IPS-18c (cell line): ENCODE results near the gene L3MBTL1.

Experiments
- H3K4me3 ChIP-seq: 2 replicates; pipeline ENCODE4 v1.7.0; 2013; ENCODE audit warnings: low read depth, mild to moderate bottlenecking, low read length, moderate library complexity; ENCODE audit not compliant: insufficient read depth
- H3K9me3 ChIP-seq: one replicate; pipeline ENCODE4 v1.6.1; 2013; ENCODE audit warnings: mild to moderate bottlenecking, low read length, moderate library complexity; ENCODE audit not compliant: control insufficient read depth, insufficient read depth

L3MBTL1 gene

DNA sequence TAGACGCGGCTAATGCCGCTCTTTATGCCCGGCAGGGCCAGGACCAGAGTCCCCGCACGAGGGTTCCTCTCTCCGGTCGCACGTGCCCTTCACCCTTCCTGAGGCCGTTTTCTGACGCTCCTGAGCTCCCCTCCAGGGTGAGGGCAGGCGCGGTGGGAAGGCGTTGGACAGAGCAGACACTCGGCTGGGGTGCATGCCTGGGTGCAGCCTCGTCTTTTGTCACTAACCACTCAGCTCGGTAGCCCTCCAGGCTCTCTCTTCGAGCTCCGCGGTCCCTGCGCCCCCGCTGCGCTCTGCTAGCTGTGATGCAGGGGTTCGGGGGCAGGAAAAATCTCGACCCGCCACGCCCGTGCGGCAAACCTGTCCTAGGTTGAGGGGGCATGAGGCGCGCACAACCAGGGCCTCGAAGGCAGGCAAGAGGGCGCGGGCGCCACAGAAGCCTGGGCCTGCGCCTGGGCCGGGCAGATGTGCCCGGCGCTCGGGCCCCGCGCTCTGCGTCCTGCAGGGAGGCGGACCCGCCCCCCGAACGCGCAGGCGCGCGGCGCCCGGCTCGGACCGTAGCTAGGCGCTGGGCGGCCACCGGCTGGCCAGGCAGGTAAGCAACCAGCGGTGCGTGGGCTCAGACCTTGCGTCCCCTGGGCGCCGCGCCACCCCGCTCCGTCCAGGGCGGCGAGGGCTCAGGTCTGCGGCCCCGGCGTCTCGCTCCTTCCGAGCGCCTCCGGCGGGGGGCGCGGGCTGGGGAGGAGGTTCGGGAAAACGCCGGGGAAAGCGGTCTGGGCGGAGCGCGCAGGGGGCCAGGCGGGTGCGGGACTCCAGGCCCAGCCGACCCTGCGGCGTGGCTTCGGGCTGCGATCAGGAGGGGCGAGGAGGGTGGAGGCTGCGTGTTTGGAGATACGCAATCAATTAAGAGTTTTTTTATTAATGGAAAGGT is at the start of gene L3MBTL1:
Gene L3MBTL1, plus strand, starts transcription at position 548 of the 931 bp plus-strand sequence. CDS start 5,807 bp downstream, outside the sequence.
- Histone ChIP-seq H3K9me3 (peaks cover 3% of the 10 kb centered on the region), H3K4me3 (peak within 1 kb of the TSS; percentile 80)

DNA sequence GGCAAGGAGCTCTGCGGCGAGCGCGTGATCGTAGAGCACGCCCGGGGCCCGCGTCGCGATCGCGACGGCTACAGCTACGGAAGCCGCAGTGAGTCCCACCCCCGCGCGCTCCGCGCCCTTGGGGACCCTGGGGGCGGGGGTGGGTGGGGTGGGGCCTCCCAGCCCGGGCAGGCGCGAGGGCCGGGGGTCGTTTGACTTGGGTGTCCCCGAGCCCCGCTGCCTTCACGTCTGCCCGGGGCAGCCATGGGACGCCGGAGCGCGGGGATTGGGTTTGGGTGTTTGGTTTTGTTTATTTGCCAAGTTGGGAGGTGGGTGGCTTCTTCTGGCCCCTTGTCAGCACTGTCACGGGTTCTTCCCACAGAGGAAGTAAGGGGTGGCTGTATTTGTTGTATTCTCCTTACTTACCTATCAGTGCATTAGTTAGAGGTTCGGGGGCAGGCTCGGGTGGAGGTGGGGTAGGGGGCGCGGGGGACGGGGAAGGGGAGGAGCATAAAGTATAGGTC is 49.0 kb upstream of the L3MBTL1 start:
- Histone ChIP-seq H3K4me3 (peak overlapping the region; percentile 95), H3K9me3 (no peaks in the 10 kb centered on the region)

DNA sequence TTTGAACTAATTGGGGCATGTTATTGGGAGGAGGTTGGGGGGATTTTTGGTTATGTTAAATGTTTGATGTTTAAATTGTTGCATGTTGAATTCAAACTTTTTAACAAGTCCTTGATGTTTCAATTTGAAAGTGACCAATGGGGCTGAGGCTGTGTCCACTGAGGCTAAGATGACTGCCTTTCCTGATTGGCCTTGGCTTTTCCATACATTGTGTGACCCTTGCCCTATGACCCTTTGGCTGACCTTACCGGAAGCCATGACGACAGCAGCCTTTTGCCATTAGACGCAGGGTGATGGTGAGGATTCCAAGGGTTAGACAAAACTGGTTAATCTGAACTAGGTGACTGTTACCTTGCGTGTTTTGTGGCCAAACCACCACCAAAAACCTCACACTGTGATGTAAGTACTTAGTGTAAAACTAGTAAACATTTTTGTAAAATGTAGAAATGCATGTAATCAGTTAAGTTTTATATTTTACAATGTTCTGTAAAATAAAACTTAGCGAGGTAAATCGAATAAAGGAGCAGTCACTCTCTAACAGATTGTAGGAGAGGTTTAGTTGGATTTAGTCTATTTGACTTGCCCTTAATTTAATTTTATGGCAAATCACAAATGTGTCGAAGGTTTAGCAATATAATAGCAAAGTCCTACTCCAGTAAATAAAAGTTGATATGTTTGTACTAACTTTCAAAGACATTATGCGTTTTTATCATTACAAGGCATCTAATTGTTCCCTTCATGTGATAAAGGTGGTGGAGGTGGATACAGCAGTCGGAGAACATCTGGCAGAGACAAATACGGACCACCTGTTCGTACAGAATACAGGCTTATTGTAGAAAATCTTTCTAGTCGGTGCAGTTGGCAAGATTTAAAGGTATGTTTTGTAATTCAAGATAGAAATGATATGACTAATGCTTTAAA is 48.2 kb upstream of the L3MBTL1 start:
- H3K9me3 ChIP-seq, result no peaks in the 10 kb centered on the region

DNA sequence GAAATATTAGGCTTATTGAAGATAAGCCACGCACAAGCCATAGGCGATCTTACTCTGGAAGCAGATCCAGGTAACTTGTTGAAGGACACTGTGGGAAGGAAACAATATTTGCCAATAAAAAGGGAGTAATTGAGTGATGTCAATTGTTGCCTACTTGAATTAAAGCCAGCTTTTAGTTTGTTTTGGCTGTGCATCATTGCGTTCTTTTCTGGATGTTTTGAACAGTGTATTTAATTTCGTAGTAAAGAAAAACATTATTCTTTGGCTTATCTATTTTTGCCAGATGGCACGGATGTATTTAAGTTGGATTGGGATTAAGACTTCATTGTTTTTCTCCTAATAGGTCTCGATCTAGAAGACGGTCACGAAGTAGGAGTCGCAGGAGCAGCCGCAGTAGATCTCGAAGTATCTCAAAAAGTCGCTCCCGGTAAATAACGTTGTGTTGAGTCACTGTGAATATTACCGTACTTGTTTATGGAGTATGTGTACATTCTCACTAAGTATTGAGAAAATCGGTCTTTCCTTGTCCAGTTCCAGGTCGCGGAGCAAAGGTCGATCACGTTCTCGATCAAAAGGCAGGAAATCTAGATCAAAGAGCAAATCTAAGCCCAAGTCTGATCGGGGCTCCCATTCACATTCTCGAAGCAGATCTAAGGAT is 47.2 kb upstream of the L3MBTL1 start:
- no peak overlapping the region for H3K4me3 ChIP-seq
- H3K9me3 ChIP-seq, result no peaks in the 10 kb centered on the region

More for the DNA sequence above, 48.2 kb upstream of the L3MBTL1 start:
- H3K4me3 ChIP-seq, result peak overlapping the region; percentile 63

DNA sequence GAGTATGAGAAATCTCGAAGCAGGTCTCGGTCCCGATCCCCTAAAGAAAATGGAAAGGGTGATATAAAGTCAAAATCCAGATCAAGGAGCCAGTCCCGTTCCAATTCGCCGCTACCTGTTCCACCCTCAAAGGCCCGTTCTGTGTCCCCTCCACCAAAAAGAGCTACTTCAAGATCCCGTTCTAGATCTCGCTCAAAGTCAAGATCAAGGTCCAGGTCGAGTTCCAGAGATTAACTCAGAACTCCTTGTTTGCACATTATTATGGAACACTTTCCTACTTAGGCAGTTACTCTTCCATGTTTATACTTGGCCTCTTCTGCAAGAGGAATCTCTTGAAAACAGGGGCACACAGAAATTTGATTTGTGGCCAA is 46.7 kb upstream of the L3MBTL1 start:
- no peak overlapping the region for H3K4me3 ChIP-seq
- no peaks in the 10 kb centered on the region for H3K9me3 ChIP-seq

DNA sequence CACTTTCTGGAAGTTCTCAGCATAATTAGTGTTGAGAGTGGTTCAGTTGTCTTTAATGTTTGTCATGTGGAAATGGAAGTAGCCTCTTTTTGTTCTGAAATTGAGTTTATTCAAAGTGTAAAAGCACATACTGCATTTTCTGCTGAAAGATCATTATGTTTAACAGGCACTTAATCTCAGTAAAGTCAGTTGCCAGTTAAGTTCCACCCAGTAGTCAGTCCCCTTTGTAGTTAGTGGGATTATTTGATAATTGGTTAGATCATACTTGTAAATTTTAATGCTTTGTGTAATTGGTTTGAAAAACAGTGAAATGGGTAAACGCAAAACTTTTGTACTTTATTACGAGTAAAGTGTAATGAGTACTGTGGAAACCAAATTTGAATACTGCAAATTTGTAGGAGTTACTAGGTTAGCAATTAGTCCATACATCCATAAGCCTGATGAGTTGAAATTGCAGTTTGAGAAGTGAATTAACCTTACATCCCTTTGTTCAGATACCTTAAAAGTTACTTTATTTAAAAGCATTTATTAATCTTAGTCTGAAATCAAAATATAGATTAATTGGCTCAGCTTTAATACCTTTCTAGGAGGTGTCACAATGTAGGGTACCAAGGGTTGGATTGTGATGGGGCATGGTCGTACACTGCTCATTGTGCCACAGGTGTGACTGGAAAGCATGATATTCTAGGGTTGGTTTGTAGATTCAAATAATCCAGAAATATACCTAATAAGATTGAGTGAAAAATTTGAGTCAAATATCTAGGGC is 45.4 kb upstream of the L3MBTL1 start:
- Histone ChIP-seq H3K9me3 (no peaks in the 10 kb centered on the region), H3K4me3 (no peak overlapping the region)

DNA sequence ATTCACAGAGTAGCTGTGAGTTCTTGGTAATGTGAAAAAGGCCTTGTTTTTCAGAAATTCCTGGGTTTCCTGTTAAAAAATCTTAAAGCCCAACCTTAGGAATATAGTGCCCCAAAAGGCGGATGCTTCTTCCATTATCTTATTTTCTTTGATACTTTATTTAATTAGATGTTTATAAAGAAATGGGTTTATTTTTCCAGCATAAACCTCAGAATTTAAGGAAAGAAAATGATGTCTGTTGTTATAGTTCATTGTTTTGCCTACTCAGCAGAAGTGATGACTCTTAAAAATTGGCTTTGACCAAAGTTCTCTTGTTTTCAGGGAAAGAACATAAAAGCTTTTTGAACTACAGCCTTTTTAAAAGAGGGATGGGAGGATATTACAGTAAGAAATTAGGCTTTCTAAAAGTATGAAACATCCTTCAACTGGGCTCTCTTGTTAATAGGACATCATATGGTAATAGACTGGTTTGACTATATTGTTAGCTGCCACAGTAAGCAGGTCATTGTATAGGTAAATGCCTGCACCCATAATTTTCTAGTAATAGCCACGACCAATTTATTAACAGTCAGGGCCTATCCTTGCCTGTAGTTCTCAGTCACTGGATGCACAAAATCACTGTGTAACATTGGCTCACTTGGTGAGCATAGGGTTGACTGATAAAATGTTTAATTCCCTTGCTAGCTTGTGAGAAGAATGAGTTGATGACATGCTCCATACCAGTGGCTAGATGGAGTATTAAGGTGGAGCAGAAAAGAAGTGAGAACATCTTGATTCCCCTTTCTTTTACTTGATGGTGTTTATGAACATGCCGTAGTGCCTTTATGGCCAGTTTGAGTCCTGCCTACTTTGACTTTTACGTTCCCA is 44.6 kb upstream of the L3MBTL1 start:
- Histone ChIP-seq H3K4me3 (no peak overlapping the region), H3K9me3 (no peaks in the 10 kb centered on the region)

DNA sequence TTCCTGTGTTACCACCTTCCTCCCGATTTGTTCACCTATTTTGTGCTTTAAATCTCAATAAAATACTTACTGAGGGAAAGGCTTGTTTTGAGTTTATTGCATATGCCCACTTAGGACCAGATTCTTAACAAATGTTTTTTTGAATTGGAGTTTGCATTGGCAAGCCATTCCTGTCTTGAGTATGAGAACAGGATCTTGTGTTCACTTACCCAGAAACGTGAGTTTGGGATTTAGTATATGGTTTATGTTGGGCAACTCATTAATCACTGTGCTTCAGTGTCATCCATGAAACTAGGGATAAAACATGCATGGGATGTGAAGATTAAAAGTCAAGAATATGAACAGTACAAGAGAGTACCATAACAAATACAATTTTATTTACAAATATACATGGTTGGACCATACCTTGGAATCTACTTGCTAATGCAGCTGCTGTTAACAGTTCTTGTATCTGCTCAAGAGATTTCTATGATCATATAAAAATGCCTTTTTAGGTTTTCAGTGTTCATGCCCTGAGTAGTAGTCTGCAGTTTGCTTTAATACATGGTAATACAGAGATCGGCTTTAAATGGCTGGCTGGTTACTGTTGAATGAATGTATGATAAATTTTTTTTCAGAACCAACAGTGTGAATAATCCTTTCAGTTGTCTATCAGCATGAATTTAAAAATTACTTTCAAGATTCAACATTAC is 43.8 kb upstream of the L3MBTL1 start:
- Histone ChIP-seq H3K4me3 (no peak overlapping the region), H3K9me3 (no peaks in the 10 kb centered on the region)

DNA sequence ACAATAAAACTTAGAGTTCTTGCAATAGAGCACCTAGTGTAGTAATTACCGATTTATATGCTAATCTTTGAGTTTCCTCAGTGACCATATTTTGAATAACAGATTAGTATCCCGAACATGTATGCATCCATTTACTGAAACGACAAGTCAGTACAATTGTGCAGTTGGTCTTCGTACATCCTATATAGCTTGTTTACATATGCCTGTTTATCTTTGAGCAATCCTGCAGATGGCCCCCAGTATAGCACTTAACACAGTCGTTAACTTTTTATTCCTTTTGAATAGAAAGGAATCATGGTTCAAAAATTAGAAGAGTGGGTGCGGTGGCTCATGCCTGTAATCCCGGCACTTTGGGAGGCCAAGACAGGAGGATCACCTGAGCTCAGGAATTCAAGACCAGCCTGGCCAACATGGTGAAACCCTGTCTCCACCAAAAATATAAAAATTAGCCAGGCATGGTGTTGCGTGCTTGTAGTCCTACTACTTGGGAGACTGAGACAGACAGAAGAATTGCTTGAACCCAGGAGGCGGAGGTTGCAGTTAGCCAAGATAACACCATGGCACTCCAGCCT is 43.2 kb upstream of the L3MBTL1 start:
- Histone ChIP-seq H3K9me3 (no peaks in the 10 kb centered on the region), H3K4me3 (no peak overlapping the region)

DNA sequence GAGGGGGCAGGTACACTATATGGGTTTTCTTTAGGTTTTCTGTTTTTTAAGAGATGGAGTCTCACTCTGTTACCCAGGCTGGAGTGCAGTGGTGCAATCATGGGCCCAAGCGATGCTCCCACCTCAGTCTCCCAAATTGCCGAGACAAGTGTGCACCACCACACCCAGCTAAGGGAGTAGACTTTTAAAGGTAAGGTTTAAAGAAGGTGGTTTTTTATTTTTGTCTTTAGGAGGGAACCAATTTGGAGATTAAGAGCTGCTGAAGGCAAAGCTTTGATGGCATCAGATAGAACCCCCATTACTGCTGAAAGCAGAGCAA is 41.9 kb upstream of the L3MBTL1 start:
- no peak overlapping the region for H3K4me3 ChIP-seq

DNA sequence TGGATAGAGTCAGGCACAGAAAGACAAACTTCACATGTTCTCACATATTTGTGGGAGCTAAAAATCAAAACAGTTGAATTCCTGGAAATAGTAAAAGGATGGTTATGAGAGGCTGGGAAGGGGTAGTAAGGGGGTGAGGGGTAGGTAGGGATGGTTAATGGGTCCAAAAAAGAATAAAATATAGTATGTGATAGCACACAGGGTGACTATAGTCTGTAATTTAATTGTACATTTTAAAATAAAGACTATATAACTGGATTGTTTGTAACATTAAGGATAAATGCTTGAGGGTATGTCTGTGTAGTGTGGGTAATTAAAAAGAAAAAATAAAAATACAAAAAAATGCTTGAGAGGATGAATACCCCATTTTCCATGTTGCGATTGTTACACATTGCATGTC is 39.9 kb upstream of the L3MBTL1 start:
- no peak overlapping the region for H3K4me3 ChIP-seq
- no peaks in the 10 kb centered on the region for H3K9me3 ChIP-seq

More for the DNA sequence above, 41.9 kb upstream of the L3MBTL1 start:
- no peaks in the 10 kb centered on the region for H3K9me3 ChIP-seq

DNA sequence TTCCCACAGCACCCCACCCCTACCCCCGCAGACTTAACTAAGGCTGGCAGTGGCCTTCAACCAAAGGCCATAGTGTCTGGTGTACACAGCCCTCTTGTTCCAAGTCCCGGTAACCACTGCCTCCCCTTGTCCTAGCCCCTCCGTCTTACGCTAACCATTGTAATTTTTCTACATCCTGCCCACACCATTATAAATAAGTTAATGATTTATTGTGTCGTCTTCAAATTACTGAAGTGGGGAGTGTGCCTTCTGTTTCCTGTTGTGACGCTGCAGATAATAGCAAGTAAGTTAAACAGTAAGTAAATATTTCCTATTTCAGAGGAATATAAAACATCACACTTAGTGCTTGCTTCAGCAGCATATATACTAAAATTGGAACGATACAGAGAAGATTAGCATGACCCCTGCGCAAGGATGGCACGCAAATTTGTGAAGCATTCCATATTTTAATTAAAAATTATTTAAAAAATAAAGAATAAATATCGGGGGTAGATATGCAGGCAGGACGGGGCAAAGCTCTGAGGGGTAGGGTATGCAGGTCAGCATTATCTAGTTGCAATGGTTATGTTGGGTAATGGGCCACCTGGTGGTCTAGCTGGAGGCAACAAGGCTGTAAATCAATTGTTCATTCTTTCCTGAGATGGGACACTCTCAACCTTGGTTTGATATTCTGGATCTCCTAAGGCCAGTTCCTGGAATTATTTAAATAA is 34.7 kb upstream of the L3MBTL1 start:
- Histone ChIP-seq H3K4me3 (no peak overlapping the region), H3K9me3 (no peaks in the 10 kb centered on the region)

DNA sequence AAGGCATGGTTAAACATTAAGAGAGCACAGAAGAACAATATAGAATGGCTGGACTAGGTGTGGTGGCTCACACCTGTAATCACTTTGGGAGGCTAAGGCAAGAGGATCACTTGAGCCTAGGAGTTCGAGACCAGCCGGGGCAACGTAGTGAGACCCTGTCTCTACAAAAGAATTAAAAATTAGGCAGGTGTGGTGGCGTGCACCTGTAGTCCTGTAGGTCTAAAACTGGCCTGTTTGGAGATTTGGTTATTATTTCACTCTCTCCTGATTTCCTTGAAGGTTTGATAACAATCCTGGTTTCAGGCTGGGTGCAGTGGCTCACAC is 34.2 kb upstream of the L3MBTL1 start:
- no peaks in the 10 kb centered on the region for H3K9me3 ChIP-seq
- no peak overlapping the region for H3K4me3 ChIP-seq

DNA sequence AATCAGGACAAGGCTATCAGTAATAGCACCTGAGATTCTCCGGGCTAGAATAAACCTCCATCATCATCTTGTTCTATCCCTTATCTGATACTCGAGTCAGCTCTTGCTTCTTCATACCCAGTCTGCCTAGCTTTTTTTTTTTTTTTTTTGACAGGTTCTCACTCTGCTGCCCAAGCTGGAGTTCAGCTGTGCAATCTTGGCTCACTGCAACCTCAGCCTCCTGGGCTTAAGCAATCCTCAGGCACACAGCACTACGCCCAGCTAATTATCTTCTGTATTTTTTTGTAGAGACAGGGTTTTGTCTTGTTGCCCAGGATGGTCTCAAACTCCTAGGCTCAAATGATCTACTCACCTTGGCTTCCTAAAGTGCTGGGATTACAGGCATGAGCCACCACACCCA is 30.3 kb upstream of the L3MBTL1 start:
- no peak overlapping the region for H3K4me3 ChIP-seq
- no peaks in the 10 kb centered on the region for H3K9me3 ChIP-seq

DNA sequence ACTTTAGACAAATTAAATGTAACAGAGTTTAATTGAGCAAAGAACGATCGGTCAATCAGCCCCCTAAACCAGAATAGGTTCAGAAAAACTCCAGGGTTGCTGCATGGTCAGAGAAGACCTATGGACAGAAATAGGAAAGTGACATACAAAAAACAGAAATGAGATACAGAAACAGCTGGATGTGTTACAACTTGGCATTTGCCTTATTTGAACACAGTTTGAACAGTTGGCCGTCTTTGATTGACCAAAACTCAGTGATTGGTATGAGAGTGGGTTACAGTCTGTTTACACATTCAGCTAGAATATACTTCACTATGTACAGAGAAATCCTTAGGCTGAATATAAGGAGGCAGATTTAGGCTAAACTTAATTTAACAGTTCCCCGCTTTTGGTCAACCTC is 29.9 kb upstream of the L3MBTL1 start:
- H3K4me3 ChIP-seq, result no peak overlapping the region
- H3K9me3 ChIP-seq, result no peaks in the 10 kb centered on the region
